Neural progenitor cell (in vitro differentiated cells): ENCODE measurements around the gene NAA40. TPM values are rescaled to one million over a fixed set of nuclear protein-coding genes. Genes with fewer than 3 reads are reported as not detected.

Experiments used
- DNase-seq: peaks from one replicate; pipeline ENCODE4 v3.0.0-alpha.2; 2016; ENCODE audit warnings: low spot score
- H2AFZ ChIP-seq: fragments of 200-600 bp; sonication (generic); replicated peaks from 2 replicates; pipeline ENCODE4 v1.6.1; 2016; ENCODE audit warnings: antibody characterized with exemption
- H3F3A ChIP-seq: fragments of 200-600 bp; sonication (generic); 2 replicates; pipeline ENCODE4 v1.6.1; 2016; ENCODE audit warnings: antibody characterized with exemption, low read depth
- H3K27ac ChIP-seq: fragments of 200-600 bp; sonication (generic); 2 replicates; pipeline ENCODE4 v1.5.1; 2016; ENCODE audit warnings: mild to moderate bottlenecking
- H3K27me3 ChIP-seq: fragments of 200-600 bp; sonication (generic); 2 replicates; pipeline ENCODE4 v1.6.1; 2016; ENCODE audit warnings: mild to moderate bottlenecking, moderate library complexity
- H3K36me3 ChIP-seq: fragments of 200-600 bp; sonication (generic); 2 replicates; pipeline ENCODE4 v1.5.1; 2016
- H3K4me1 ChIP-seq: fragments of 200-600 bp; sonication (generic); 2 replicates; pipeline ENCODE4 v1.6.1; 2016; ENCODE audit warnings: mixed run types
- H3K4me2 ChIP-seq: fragments of 200-600 bp; sonication (generic); 2 replicates; pipeline ENCODE4 v1.6.1; 2016
- H3K4me3 ChIP-seq: fragments of 200-600 bp; sonication (generic); 2 replicates; pipeline ENCODE4 v1.5.1; 2016
- H3K79me2 ChIP-seq: fragments of 200-600 bp; sonication (generic); 2 replicates; pipeline ENCODE4 v1.6.1; 2016; ENCODE audit warnings: low read depth
- H3K9ac ChIP-seq: fragments of 200-600 bp; sonication (generic); 2 replicates; pipeline ENCODE4 v1.6.1; 2016
- H3K9me3 ChIP-seq: fragments of 200-600 bp; sonication (generic); 2 replicates; pipeline ENCODE4 v1.5.1; 2016; ENCODE audit warnings: low read depth
- H4K20me1 ChIP-seq: fragments of 200-600 bp; sonication (generic); 2 replicates; pipeline ENCODE4 v1.6.1; 2016; ENCODE audit warnings: low read depth
- H3K27ac Mint-ChIP-seq: 3 replicates; pipeline ENCODE4 v1.8.0; 2021; ENCODE audit warnings: mixed read lengths
- H3K27me3 Mint-ChIP-seq: 2 replicates; pipeline ENCODE4 v1.8.0; 2022; ENCODE audit warnings: low read depth, mild to moderate bottlenecking, inconsistent platforms, moderate library complexity, mixed read lengths; ENCODE audit not compliant: insufficient read depth
- H3K36me3 Mint-ChIP-seq: 3 replicates; pipeline ENCODE4 v1.8.0; 2021; ENCODE audit warnings: mixed read lengths
- H3K4me1 Mint-ChIP-seq: 3 replicates; pipeline ENCODE4 v1.8.0; 2021; ENCODE audit warnings: mixed read lengths
- H3K4me3 Mint-ChIP-seq: 3 replicates; pipeline ENCODE4 v1.8.0; 2021; ENCODE audit warnings: mild to moderate bottlenecking, moderate library complexity, mixed read lengths
- H3K9me3 Mint-ChIP-seq: 3 replicates; pipeline ENCODE4 v1.8.0; 2020; ENCODE audit warnings: mixed read lengths
- EZH2 ChIP-seq: fragments of 200-600 bp; sonication (generic); IDR thresholded peaks from 2 replicates; pipeline ENCODE4 v1.6.1; 2017; ENCODE audit warnings: antibody characterized with exemption, mild to moderate bottlenecking, moderate library complexity
- EZH2phosphoT487 ChIP-seq: fragments of 200-600 bp; sonication (generic); IDR thresholded peaks from 2 replicates; pipeline ENCODE4 v1.6.1; 2017; ENCODE audit warnings: antibody characterized with exemption
- total RNA-seq: library from RNA; depleted of rRNA; stranded (reverse); fragments of >200 nt; gene quantifications from 2 replicates; pipeline ENCODE4 v1.2.3, GENCODE V29; 2015; ENCODE audit warnings: low replicate concordance
- TF ChIP-seq, protein P1 (sequence below): fragments of 200-600 bp; sonication (generic); IDR thresholded peaks from 2 replicates; pipeline ENCODE4 v1.5.1; 2017; ENCODE audit warnings: antibody characterized with exemption, mild to moderate bottlenecking

NAA40 gene
- total RNA-seq, 1 donor from 2014 or later, result 38.7 TPM

DNA sequence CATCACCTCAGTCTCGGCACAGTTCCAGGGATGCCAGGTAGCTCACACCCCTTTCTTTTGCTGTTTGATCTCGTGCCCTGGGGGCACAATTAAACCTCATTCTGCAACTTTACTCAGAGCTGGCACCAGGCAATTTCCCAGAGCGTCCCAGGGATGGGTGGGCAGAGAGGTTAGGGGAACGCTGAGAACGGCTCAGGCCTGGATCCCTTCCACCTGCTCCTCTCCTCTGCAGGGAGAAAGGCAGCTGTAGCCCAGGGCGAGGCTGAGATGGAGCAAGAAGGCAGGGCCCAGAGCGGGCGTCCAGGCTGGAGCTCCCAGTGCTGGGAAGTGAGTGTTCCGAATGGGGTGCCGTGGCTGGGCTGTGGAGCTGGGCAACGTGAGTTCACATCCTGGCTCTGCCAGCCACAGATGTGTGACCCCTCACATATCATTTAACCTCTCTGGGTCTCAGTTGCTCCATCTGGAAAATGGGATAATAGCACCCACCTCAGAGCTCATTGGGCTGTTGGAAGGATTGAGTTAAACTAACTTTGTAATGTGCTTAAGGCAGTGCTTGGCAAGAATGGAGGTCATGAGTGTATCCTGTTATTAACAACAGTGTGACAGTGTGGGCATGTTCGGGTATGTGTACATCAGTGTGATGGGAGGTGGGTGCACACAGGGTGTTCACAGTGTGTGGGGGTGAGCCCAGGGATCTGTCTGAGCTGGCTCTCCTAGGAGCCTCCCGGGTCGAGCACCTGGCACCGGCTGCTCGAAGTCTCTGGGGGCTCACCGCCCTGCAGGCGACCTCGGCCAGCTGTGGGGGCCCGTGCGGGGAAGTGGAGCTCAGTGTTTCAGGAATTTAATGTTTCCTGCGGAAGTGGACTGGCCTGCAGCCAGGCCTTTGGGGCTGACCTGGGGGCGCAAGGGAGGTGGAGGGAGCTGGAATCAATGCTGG, 63.0 kb downstream of the NAA40 start:
- Histone ChIP-seq H3K79me2 (no peaks in the 10 kb centered on the region), H3K4me1 (peaks cover 25% of the 10 kb centered on the region), H3K4me2 (no peak overlapping the region), H4K20me1 (peaks cover 71% of the 10 kb centered on the region), H3K27ac (no peak overlapping the region), H3K9ac (no peak overlapping the region), H2AFZ (no peak overlapping the region), H3F3A (peaks cover 63% of the 10 kb centered on the region), H3K4me3 (no peak overlapping the region), H3K9me3 (no peaks in the 10 kb centered on the region), H3K27me3 (peaks cover 58% of the 10 kb centered on the region), H3K36me3 (no peaks in the 10 kb centered on the region)
- Mint-ChIP-seq H3K9me3 (no peaks in the 10 kb centered on the region), H3K4me3 (peak overlapping the region; percentile 65), H3K27me3 (peaks cover 4% of the 10 kb centered on the region), H3K4me1 (peaks cover 18% of the 10 kb centered on the region), H3K36me3 (peaks cover 8% of the 10 kb centered on the region), H3K27ac (no peak overlapping the region)
- no peak for TF ChIP-seq EZH2
- TF ChIP-seq, protein P1, sequence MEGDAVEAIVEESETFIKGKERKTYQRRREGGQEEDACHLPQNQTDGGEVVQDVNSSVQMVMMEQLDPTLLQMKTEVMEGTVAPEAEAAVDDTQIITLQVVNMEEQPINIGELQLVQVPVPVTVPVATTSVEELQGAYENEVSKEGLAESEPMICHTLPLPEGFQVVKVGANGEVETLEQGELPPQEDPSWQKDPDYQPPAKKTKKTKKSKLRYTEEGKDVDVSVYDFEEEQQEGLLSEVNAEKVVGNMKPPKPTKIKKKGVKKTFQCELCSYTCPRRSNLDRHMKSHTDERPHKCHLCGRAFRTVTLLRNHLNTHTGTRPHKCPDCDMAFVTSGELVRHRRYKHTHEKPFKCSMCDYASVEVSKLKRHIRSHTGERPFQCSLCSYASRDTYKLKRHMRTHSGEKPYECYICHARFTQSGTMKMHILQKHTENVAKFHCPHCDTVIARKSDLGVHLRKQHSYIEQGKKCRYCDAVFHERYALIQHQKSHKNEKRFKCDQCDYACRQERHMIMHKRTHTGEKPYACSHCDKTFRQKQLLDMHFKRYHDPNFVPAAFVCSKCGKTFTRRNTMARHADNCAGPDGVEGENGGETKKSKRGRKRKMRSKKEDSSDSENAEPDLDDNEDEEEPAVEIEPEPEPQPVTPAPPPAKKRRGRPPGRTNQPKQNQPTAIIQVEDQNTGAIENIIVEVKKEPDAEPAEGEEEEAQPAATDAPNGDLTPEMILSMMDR, result no peak
- TF ChIP-seq EZH2phosphoT487, result no peak
- no peak for DNase-seq

DNA sequence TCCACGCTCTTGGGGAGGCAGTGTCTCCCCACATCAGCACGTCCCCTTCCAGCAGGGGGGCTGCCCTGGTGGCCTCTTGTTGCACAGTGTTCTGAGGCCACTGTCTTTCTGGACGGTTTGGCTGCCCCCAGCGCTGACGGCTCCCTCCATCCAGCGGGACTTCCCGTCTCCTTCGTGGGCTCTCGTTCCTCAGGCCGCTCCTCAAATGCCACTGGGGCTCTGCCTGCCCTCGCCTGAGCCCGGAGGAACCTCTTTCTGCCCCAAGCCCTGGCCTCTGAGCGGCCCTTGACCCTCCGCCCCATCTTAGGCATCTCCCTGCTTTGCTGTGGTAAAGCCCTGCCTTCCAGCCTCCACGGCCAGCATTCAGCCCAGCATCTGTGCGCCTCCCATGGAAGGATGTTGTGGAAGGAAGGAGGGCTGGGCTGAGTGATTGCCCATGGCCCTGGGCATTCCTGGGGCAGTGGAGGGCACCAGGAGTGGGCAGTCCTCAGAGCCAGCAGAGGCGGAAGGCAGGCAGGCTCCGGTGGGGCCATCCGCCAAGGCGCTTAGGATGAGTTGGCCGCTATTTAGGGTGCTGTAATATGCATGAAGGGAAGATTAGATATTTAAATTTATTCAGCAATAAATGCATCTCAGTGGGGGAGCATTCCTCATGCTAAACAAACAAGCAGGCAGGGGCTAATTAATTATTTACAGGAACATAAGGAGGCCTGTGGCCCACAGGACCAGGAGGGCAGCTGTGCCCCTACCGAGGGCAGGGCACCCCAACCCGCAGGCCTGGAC, 65.2 kb downstream of the NAA40 start:
- H3K4me1 Mint-ChIP-seq, result peaks cover 30% of the 10 kb centered on the region
- no peak overlapping the region for H3K27ac Mint-ChIP-seq
- H3K27me3 Mint-ChIP-seq, result peaks cover 11% of the 10 kb centered on the region
- no peaks in the 10 kb centered on the region for H3K36me3 ChIP-seq
- H3K9ac ChIP-seq, result no peak overlapping the region
- H3K27ac ChIP-seq, result no peak overlapping the region
- H3K9me3 Mint-ChIP-seq, result no peaks in the 10 kb centered on the region
- peaks cover 27% of the 10 kb centered on the region for H3K4me1 ChIP-seq
- no peaks in the 10 kb centered on the region for H3K9me3 ChIP-seq
- H3K27me3 ChIP-seq, result peaks cover 77% of the 10 kb centered on the region
- H2AFZ ChIP-seq, result no peak overlapping the region
- peaks cover 61% of the 10 kb centered on the region for H3F3A ChIP-seq
- no peak for DNase-seq
- no peak overlapping the region for H3K4me3 ChIP-seq
- TF ChIP-seq, protein P1, result no peak
- TF ChIP-seq EZH2 (no peak), EZH2phosphoT487 (no peak)
- no peaks in the 10 kb centered on the region for H3K36me3 Mint-ChIP-seq
- peaks cover 66% of the 10 kb centered on the region for H4K20me1 ChIP-seq
- H3K79me2 ChIP-seq, result no peaks in the 10 kb centered on the region
- H3K4me2 ChIP-seq, result no peak overlapping the region
- no peak overlapping the region for H3K4me3 Mint-ChIP-seq

DNA sequence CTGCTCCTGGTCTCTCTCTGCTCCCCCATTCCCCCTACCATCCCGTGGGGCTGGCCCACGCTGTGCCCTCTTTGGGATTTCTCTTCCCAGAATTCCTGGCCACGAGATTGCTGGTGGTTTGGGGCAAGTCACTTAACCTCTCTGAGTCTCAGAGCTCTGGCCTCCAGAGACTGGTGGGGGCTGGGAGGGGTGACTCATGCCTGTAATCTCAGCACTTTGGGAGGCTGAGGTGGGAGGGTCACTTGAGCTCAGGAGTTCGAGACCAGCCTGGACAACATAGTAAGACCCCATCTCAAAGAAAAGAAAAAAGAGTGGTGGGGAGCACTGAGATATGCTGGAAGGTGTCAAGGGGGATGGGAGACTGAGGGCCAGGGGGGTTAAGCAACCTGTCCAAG, 65.8 kb downstream of the NAA40 start:
- Histone ChIP-seq H3K4me1 (peaks cover 22% of the 10 kb centered on the region), H3K36me3 (no peaks in the 10 kb centered on the region), H3K79me2 (no peaks in the 10 kb centered on the region), H3K4me2 (no peak overlapping the region), H3K27ac (no peak overlapping the region), H2AFZ (no peak overlapping the region), H3K27me3 (peaks cover 77% of the 10 kb centered on the region), H4K20me1 (peaks cover 60% of the 10 kb centered on the region), H3K9ac (no peak overlapping the region), H3K4me3 (no peak overlapping the region), H3F3A (peaks cover 55% of the 10 kb centered on the region), H3K9me3 (no peaks in the 10 kb centered on the region)
- H3K27me3 Mint-ChIP-seq, result peaks cover 11% of the 10 kb centered on the region
- DNase-seq, result no peak
- no peaks in the 10 kb centered on the region for H3K9me3 Mint-ChIP-seq
- H3K4me3 Mint-ChIP-seq, result no peak overlapping the region
- TF ChIP-seq EZH2phosphoT487, result no peak
- TF ChIP-seq, protein P1, result no peak
- no peak for TF ChIP-seq EZH2
- no peaks in the 10 kb centered on the region for H3K36me3 Mint-ChIP-seq
- no peak overlapping the region for H3K27ac Mint-ChIP-seq
- H3K4me1 Mint-ChIP-seq, result peaks cover 31% of the 10 kb centered on the region
